Right lobe of liver (tissue), 4 donors: ENCODE measurements around the gene GON7.

Source experiments
- CTCF ChIP-seq, 4 donors: fragments of 200-600 bp in 3 of 4; fragments of 450-650 bp in 1 of 4; IDR thresholded peaks; one replicate each; pipeline versions ENCODE4 v1.5.1 to v1.8.0; 2016 to 2022; ENCODE audit warnings: antibody characterized with exemption in 4 of 4, mild to moderate bottlenecking in 2 of 4
- POLR2A ChIP-seq: fragments of 450-650 bp; IDR thresholded peaks from one replicate; pipeline ENCODE4 v1.6.1; 2017; ENCODE audit warnings: antibody characterized with exemption, mild to moderate bottlenecking
- donor health status: DM: no; HTN: no; CAD: no.
- donor health status: DM: no; HTN: no; CAD: no.
- donor health status: DM: no; HTN: yes; CAD: no.

GRCh38 chr14:93220509-93220908, 13.6 kb upstream of the GON7 start:
- TF ChIP-seq POLR2A (no peak), CTCF (IDR thresholded peaks at IDR 0.05) (no peak)
